Measurements from ENCODE around the gene IFI16. TPM values are rescaled to one million over a fixed set of nuclear protein-coding genes. Genes with fewer than 3 reads are reported as not detected.

Gene IFI16
- total RNA-seq, 1 donor from 2014 or later = 8.9 TPM

- Mint-ChIP-seq H3K4me3 (ENCODE audit: low read depth) (no peak overlapping the region), H3K36me3 (ENCODE audit: insufficient read depth) (peaks cover 2% of the 10 kb centered on the region), H3K27ac (no peak overlapping the region), H3K9me3 (ENCODE audit: low read depth) (no peaks in the 10 kb centered on the region), H3K4me1 (ENCODE audit: low read depth) (peaks cover 2% of the 10 kb centered on the region), H3K27me3 (no peaks in the 10 kb centered on the region)
- DNase-seq (ENCODE audit: low spot score, unreplicated experiment) = no peak
- no peak for TF ChIP-seq CTCF (IDR thresholded peaks at IDR 0.05; ENCODE audit: unreplicated experiment)
These were observed 46.5 kb downstream of the IFI16 start for GRCh38 chr1:159056069-159056698.

GRCh38 chr1:159058751-159059150 lies 49.0 kb downstream of the IFI16 start:
- DNase-seq (ENCODE audit: low spot score, unreplicated experiment) = no peak
- no peaks in the 10 kb centered on the region for H3K27me3 Mint-ChIP-seq
- H3K27ac Mint-ChIP-seq = no peak overlapping the region
- H3K4me3 Mint-ChIP-seq (ENCODE audit: low read depth) = no peak overlapping the region
- H3K36me3 Mint-ChIP-seq (ENCODE audit: insufficient read depth) = no peaks in the 10 kb centered on the region
- peaks cover 2% of the 10 kb centered on the region for H3K4me1 Mint-ChIP-seq (ENCODE audit: low read depth)
- TF ChIP-seq CTCF (IDR thresholded peaks at IDR 0.05; ENCODE audit: unreplicated experiment) = no peak
- H3K9me3 Mint-ChIP-seq (ENCODE audit: low read depth) = no peaks in the 10 kb centered on the region

GRCh38 chr1:159065106-159065505 lies 55.4 kb downstream of the IFI16 start:
- Mint-ChIP-seq H3K27ac (no peak overlapping the region), H3K27me3 (no peaks in the 10 kb centered on the region), H3K9me3 (ENCODE audit: low read depth) (no peaks in the 10 kb centered on the region), H3K36me3 (ENCODE audit: insufficient read depth) (no peaks in the 10 kb centered on the region), H3K4me1 (ENCODE audit: low read depth) (peaks cover 6% of the 10 kb centered on the region), H3K4me3 (ENCODE audit: low read depth) (no peak overlapping the region)
- no peak for TF ChIP-seq CTCF (IDR thresholded peaks at IDR 0.05; ENCODE audit: unreplicated experiment)
- DNase-seq (ENCODE audit: low spot score, unreplicated experiment) = no peak

GRCh38 chr1:159066108-159066507 lies 56.4 kb downstream of the IFI16 start:
- Mint-ChIP-seq H3K9me3 (ENCODE audit: low read depth) (no peaks in the 10 kb centered on the region), H3K4me3 (ENCODE audit: low read depth) (no peak overlapping the region), H3K27me3 (no peaks in the 10 kb centered on the region), H3K27ac (no peak overlapping the region), H3K4me1 (ENCODE audit: low read depth) (peaks cover 6% of the 10 kb centered on the region), H3K36me3 (ENCODE audit: insufficient read depth) (no peaks in the 10 kb centered on the region)
- no peak for TF ChIP-seq CTCF (IDR thresholded peaks at IDR 0.05; ENCODE audit: unreplicated experiment)
- no peak for DNase-seq (ENCODE audit: low spot score, unreplicated experiment)

GRCh38 chr1:159067699-159068621 lies 58.3 kb downstream of the IFI16 start:
- H3K4me1 Mint-ChIP-seq (ENCODE audit: low read depth) = peaks cover 6% of the 10 kb centered on the region

More at GRCh38 chr1:159067699-159068621, 58.3 kb downstream of the IFI16 start:
- H3K36me3 Mint-ChIP-seq (ENCODE audit: insufficient read depth) = no peaks in the 10 kb centered on the region
- no peak overlapping the region for H3K27ac Mint-ChIP-seq
- no peaks in the 10 kb centered on the region for H3K27me3 Mint-ChIP-seq
- H3K9me3 Mint-ChIP-seq (ENCODE audit: low read depth) = no peaks in the 10 kb centered on the region
- DNase-seq (ENCODE audit: low spot score, unreplicated experiment) = no peak
- H3K4me3 Mint-ChIP-seq (ENCODE audit: low read depth) = no peak overlapping the region
- no peak for TF ChIP-seq CTCF (IDR thresholded peaks at IDR 0.05; ENCODE audit: unreplicated experiment)
